SK-N-SH treated with all-trans-retinoic acid at 6 μM for 48 hours (cell line): ENCODE measurements around the gene PDE6B.
"Not testable (repeated sequence)": the region's sequence is repeated elsewhere in the genome, so short reads cannot be mapped to it uniquely, and the experiment has no call there.

Experiments
- ARNTL ChIP-seq: fragments of 450-650 bp; formaldehyde crosslinking; IDR thresholded peaks from 2 replicates; pipeline ENCODE4 v1.5.0; 2020; ENCODE audit warnings: low read depth, mild to moderate bottlenecking, moderate library complexity, borderline replicate concordance
- CSDC2 ChIP-seq: fragments of 250-450 bp; sonication (Bioruptor Pico); IDR thresholded peaks from 2 replicates; pipeline ENCODE4 v1.5.0; 2020; ENCODE audit warnings: mild to moderate bottlenecking, moderate library complexity
- ESRRG ChIP-seq: fragments of 250-450 bp; sonication (Bioruptor Pico); IDR thresholded peaks from 2 replicates; pipeline ENCODE4 v1.6.1; 2021; ENCODE audit warnings: mild to moderate bottlenecking
- ZC3H10 ChIP-seq: fragments of 250-450 bp; sonication (Bioruptor Pico); IDR thresholded peaks from 2 replicates; pipeline ENCODE4 v1.5.1; 2021; ENCODE audit warnings: mild to moderate bottlenecking, moderate library complexity
- ZFP3 ChIP-seq: fragments of 250-450 bp; sonication (Bioruptor Pico); IDR thresholded peaks from 2 replicates; pipeline ENCODE4 v1.5.0; 2020; ENCODE audit warnings: mild to moderate bottlenecking, moderate library complexity
- ZNF565 ChIP-seq: fragments of 450-650 bp; formaldehyde crosslinking; conservative IDR thresholded peaks from 2 replicates; pipeline ENCODE4 v1.5.0; 2020; ENCODE audit warnings: low read depth, mild to moderate bottlenecking, moderate library complexity
- ZNF70 ChIP-seq: fragments of 450-650 bp; formaldehyde crosslinking; IDR thresholded peaks from 2 replicates; pipeline ENCODE4 v1.5.0; 2020; ENCODE audit warnings: mild to moderate bottlenecking, moderate library complexity

- TF ChIP-seq ESRRG (CRISPR knock-in tag); ARNTL (CRISPR knock-in tag); ZNF70; ZFP3 (CRISPR knock-in tag); ZC3H10 (CRISPR knock-in tag); ZNF565 (CRISPR knock-in tag); CSDC2: not testable (repeated sequence)
Observed at GRCh38 chr4:706083-706633, 80.8 kb downstream of the PDE6B start.
